Right lobe of liver (tissue), 4 donors: ENCODE data around the gene METRNL.

Experiments used
- CTCF ChIP-seq, 4 donors: fragments of 200-600 bp in 3 of 4; fragments of 450-650 bp in 1 of 4; IDR thresholded peaks; one replicate each; pipeline versions ENCODE4 v1.5.1 to v1.8.0; 2016 to 2022; ENCODE audit warnings: antibody characterized with exemption in 4 of 4, mild to moderate bottlenecking in 2 of 4
- POLR2A ChIP-seq: fragments of 450-650 bp; IDR thresholded peaks from one replicate; pipeline ENCODE4 v1.6.1; 2017; ENCODE audit warnings: antibody characterized with exemption, mild to moderate bottlenecking
- donor health status: DM: no; HTN: no; CAD: no.
- donor health status: DM: no; HTN: no; CAD: no.
- donor health status: DM: no; HTN: yes; CAD: no.

- TF ChIP-seq CTCF (IDR thresholded peaks at IDR 0.05) (no peak), POLR2A (no peak)
These were observed 53.1 kb downstream of the METRNL start for GRCh38 chr17:83132251-83133081.
